ENCODE results near the gene IGFBP1.

IGFBP1 gene

GRCh38 chr7:45876519-45876918 is 11.8 kb upstream of the IGFBP1 start:
- in situ Hi-C loops (cut with HindIII; ENCODE audit: low pct_ligation_motif_present, low pct_unique_long_range_greater_than_20kb, low sequenced_read_pairs): no loop called here
- DNase-seq: no peak

GRCh38 chr7:45878457-45879144 is 9.7 kb upstream of the IGFBP1 start:
- in situ Hi-C loops (cut with HindIII; ENCODE audit: low pct_ligation_motif_present, low pct_unique_long_range_greater_than_20kb, low sequenced_read_pairs): no loop called here

GRCh38 chr7:45880433-45880860 is 7.8 kb upstream of the IGFBP1 start:
- in situ Hi-C loops (cut with HindIII; ENCODE audit: low pct_ligation_motif_present, low pct_unique_long_range_greater_than_20kb, low sequenced_read_pairs): no loop called here

More at GRCh38 chr7:45878457-45879144, 9.7 kb upstream of the IGFBP1 start:
- no peak for DNase-seq

GRCh38 chr7:45881280-45881758 is 7.0 kb upstream of the IGFBP1 start:
- in situ Hi-C loops (cut with HindIII; ENCODE audit: low pct_ligation_motif_present, low pct_unique_long_range_greater_than_20kb, low sequenced_read_pairs): no loop called here

More at GRCh38 chr7:45880433-45880860, 7.8 kb upstream of the IGFBP1 start:
- no peak for DNase-seq

GRCh38 chr7:45881759-45882464 is 6.4 kb upstream of the IGFBP1 start:
- in situ Hi-C loops (cut with HindIII; ENCODE audit: low pct_ligation_motif_present, low pct_unique_long_range_greater_than_20kb, low sequenced_read_pairs): no loop called here
- no peak for DNase-seq

More at GRCh38 chr7:45881280-45881758, 7.0 kb upstream of the IGFBP1 start:
- no peak for DNase-seq

GRCh38 chr7:45882465-45882810 is 5.8 kb upstream of the IGFBP1 start:
- in situ Hi-C loops (cut with HindIII; ENCODE audit: low pct_ligation_motif_present, low pct_unique_long_range_greater_than_20kb, low sequenced_read_pairs): no loop called here
- no peak for DNase-seq

GRCh38 chr7:45884136-45884535 is 4.2 kb upstream of the IGFBP1 start:
- in situ Hi-C loops (cut with HindIII; ENCODE audit: low pct_ligation_motif_present, low pct_unique_long_range_greater_than_20kb, low sequenced_read_pairs): no loop called here
- DNase-seq: no peak

- in situ Hi-C loops (cut with HindIII; ENCODE audit: low pct_ligation_motif_present, low pct_unique_long_range_greater_than_20kb, low sequenced_read_pairs): no loop called here
Observed at GRCh38 chr7:45885264-45885882, 2.9 kb upstream of the IGFBP1 start.

GRCh38 chr7:45886931-45887667 is 1.2 kb upstream of the IGFBP1 start:
- DNase-seq: no peak
- in situ Hi-C loops (cut with HindIII; ENCODE audit: low pct_ligation_motif_present, low pct_unique_long_range_greater_than_20kb, low sequenced_read_pairs): no loop called here

More at GRCh38 chr7:45885264-45885882, 2.9 kb upstream of the IGFBP1 start:
- no peak for DNase-seq

GRCh38 chr7:45888993-45889366 is 692 bp downstream of the IGFBP1 start:
- no peak for DNase-seq
- in situ Hi-C loops (cut with HindIII; ENCODE audit: low pct_ligation_motif_present, low pct_unique_long_range_greater_than_20kb, low sequenced_read_pairs): no loop called here

GRCh38 chr7:45889367-45890067 is 1.2 kb downstream of the IGFBP1 start:
- no peak for DNase-seq
- in situ Hi-C loops (cut with HindIII; ENCODE audit: low pct_ligation_motif_present, low pct_unique_long_range_greater_than_20kb, low sequenced_read_pairs): no loop called here

GRCh38 chr7:45890125-45890901 is 2.0 kb downstream of the IGFBP1 start:
- in situ Hi-C loops (cut with HindIII; ENCODE audit: low pct_ligation_motif_present, low pct_unique_long_range_greater_than_20kb, low sequenced_read_pairs): no loop called here
- no peak for DNase-seq

GRCh38 chr7:45890902-45891461 is 2.7 kb downstream of the IGFBP1 start:
- peak; percentile 59 for DNase-seq
- in situ Hi-C loops (cut with HindIII; ENCODE audit: low pct_ligation_motif_present, low pct_unique_long_range_greater_than_20kb, low sequenced_read_pairs): no loop called here

- in situ Hi-C loops (cut with HindIII; ENCODE audit: low pct_ligation_motif_present, low pct_unique_long_range_greater_than_20kb, low sequenced_read_pairs): no loop called here
- DNase-seq: no peak
Observed at GRCh38 chr7:45891462-45892402, 3.4 kb downstream of the IGFBP1 start.

- in situ Hi-C loops (cut with HindIII; ENCODE audit: low pct_ligation_motif_present, low pct_unique_long_range_greater_than_20kb, low sequenced_read_pairs): no loop called here
- DNase-seq: no peak
Observed at GRCh38 chr7:45892407-45893035, 4.2 kb downstream of the IGFBP1 start.

- no peak for DNase-seq
- in situ Hi-C loops (cut with HindIII; ENCODE audit: low pct_ligation_motif_present, low pct_unique_long_range_greater_than_20kb, low sequenced_read_pairs): no loop called here
Observed at GRCh38 chr7:45893374-45893995, 5.2 kb downstream of the IGFBP1 start.
